Measurements from ENCODE around the gene AKAP6.
"Not testable (repeated sequence)": the region's sequence is repeated elsewhere in the genome, so short reads cannot be mapped to it uniquely, and the experiment has no call there.

DNA sequence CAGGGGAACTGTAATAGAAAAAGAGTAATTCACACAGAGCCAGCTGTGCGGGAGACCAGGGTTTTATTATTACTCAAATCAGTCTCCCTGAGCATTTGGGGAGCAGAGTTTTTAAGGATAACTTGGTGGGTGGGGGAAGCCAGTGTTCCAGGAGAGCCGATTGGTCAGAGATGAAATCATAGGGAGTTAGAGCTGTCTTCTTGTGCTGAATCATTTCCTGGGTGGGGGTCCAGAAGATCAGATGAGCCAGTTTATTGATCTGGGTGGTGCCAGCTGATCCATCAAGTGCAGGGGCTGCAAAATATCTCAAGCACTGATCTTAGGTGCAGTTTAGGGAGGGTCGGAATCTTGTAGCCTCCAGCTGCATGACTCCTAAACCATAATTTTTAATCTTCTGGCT is 44.1 kb downstream of the AKAP6 start:
- TF ChIP-seq EZH2phosphoT487 (IDR thresholded peaks at IDR 0.05; ENCODE audit: borderline replicate concordance, low read length), result not testable (repeated sequence)
- TF ChIP-seq, protein P1, sequence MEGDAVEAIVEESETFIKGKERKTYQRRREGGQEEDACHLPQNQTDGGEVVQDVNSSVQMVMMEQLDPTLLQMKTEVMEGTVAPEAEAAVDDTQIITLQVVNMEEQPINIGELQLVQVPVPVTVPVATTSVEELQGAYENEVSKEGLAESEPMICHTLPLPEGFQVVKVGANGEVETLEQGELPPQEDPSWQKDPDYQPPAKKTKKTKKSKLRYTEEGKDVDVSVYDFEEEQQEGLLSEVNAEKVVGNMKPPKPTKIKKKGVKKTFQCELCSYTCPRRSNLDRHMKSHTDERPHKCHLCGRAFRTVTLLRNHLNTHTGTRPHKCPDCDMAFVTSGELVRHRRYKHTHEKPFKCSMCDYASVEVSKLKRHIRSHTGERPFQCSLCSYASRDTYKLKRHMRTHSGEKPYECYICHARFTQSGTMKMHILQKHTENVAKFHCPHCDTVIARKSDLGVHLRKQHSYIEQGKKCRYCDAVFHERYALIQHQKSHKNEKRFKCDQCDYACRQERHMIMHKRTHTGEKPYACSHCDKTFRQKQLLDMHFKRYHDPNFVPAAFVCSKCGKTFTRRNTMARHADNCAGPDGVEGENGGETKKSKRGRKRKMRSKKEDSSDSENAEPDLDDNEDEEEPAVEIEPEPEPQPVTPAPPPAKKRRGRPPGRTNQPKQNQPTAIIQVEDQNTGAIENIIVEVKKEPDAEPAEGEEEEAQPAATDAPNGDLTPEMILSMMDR (IDR thresholded peaks at IDR 0.05; ENCODE audit: low read depth, low read length, poor library complexity, severe bottlenecking), result not testable (repeated sequence)
